ENCODE results near the gene ADARB2. TPM values are rescaled to one million over a fixed set of nuclear protein-coding genes. Genes with fewer than 3 reads are reported as not detected.

ADARB2 gene
- total and polyA plus RNA-seq, 8 donors: 0.34 to 24.7 (median 3.2) TPM

DNA sequence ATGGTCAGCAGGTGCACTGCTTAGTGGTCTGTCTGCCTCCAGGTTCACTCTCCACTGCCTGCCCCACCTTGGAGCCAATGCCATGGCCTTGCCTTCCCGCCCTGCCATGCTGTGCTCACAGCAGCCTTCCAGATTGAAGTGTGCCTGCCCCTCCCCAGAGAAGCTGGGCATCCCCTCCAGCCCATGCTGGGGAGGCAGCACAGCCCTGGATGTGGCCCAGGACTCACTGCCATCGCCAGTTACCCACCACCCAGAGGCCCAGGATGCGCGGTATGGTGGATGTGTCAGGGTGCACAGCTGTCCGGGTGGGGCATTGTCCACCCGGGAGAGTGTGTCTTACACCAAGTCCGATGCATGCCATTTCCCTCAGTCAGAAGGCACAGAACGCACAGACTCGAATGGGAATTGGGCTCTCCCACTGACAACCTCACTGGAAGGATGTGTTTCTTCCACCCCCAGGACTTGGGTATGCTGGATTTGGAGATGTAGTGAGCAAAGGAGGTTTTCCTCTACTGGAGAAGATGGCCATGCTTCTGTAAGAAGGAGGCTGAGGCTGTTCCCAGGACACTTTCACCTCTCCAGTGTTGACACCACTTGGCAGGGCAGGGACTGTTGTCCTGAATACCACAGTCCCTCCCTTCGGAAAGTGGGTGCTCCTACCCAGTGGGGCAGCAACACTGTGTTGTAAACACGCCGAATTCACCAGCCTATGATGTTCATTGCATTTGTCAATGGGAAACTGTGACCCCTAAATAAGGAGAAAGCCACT is 122.0 kb downstream of the ADARB2 start:
- DNase-seq (no peak), FAIRE-seq (no peak), ATAC-seq (no peak)
- no peaks in the 10 kb centered on the region for H3K4me1 ChIP-seq
- no peak overlapping the region for H3K27ac ChIP-seq
- H3K9me3 ChIP-seq: no peaks in the 10 kb centered on the region
- H3K36me3 ChIP-seq: no peaks in the 10 kb centered on the region
- intact Hi-C loops (cut with DNase I): no loop called here
- peaks cover 0 to 17% (median 0%) of the 10 kb centered on the region in 4 donors for H3K27me3 ChIP-seq
- TF ChIP-seq, protein P1, sequence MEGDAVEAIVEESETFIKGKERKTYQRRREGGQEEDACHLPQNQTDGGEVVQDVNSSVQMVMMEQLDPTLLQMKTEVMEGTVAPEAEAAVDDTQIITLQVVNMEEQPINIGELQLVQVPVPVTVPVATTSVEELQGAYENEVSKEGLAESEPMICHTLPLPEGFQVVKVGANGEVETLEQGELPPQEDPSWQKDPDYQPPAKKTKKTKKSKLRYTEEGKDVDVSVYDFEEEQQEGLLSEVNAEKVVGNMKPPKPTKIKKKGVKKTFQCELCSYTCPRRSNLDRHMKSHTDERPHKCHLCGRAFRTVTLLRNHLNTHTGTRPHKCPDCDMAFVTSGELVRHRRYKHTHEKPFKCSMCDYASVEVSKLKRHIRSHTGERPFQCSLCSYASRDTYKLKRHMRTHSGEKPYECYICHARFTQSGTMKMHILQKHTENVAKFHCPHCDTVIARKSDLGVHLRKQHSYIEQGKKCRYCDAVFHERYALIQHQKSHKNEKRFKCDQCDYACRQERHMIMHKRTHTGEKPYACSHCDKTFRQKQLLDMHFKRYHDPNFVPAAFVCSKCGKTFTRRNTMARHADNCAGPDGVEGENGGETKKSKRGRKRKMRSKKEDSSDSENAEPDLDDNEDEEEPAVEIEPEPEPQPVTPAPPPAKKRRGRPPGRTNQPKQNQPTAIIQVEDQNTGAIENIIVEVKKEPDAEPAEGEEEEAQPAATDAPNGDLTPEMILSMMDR (IDR thresholded peaks at IDR 0.05): no peak
- WGBS, 2 donors: 68 to 74% methylated on average over 12 of the region's 12 CpGs
- H3K4me3 ChIP-seq: no peak overlapping the region

DNA sequence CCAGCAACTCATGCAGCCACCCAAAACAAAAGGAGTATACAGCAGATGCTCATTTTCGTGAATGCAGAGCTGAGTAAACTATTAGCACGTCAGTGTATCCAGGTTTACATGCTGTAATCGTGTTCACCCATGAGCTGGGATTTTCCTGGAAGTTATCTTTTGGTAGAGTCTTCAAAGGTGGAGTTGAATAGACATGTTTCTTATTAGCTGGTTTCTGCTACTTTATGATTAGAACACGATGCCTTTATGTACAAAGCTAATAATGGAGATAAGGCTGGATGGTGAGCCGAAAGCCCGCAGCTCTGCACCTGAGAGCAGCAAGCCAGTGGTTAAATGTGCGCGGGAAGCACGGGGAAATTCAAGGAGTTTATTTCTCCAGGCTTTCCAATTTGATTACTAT is 123.8 kb downstream of the ADARB2 start:
- WGBS, 2 donors: 30 to 31% methylated on average over 9 of the region's 9 CpGs
- intact Hi-C loops (cut with DNase I): no loop called here
- no peak for FAIRE-seq

DNA sequence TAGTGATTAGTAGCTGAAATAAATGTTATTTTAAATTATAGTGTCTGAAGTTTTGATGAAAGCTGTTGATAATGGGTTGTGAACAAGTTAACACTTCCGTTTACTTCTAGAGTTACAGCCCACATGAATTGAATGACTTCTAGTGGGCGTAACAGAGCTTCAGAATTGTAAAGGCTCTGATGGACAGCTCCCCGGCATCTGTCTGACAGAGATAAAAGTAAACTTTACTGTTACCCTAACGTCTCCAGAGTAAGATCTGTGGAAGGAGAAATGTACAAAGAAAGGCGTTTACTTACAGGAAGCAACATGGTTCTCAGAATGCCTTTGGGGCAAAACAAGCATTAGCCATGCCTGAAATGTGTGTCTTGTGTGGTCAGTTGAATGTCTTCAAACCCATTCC is 124.4 kb downstream of the ADARB2 start:
- Histone ChIP-seq H3K4me3 (no peak overlapping the region), H3K27me3 (peaks cover 0 to 11% (median 0%) of the 10 kb centered on the region in 4 donors), H3K27ac (no peak overlapping the region), H3K9me3 (no peaks in the 10 kb centered on the region), H3K36me3 (no peaks in the 10 kb centered on the region), H3K4me1 (no peaks in the 10 kb centered on the region)
- DNase-seq: no peak
- WGBS, 2 donors: 41 to 46% methylated on average over 5 of the region's 5 CpGs
- TF ChIP-seq, protein P1 (IDR thresholded peaks at IDR 0.05): no peak
- ATAC-seq: no peak
- no peak for FAIRE-seq
- intact Hi-C loops (cut with DNase I): no loop called here

More for the DNA sequence above, 123.8 kb downstream of the ADARB2 start:
- TF ChIP-seq, protein P1 (IDR thresholded peaks at IDR 0.05): no peak
- Histone ChIP-seq H3K27ac (no peak overlapping the region), H3K4me3 (no peak overlapping the region), H3K36me3 (no peaks in the 10 kb centered on the region), H3K27me3 (peaks cover 0 to 11% (median 0%) of the 10 kb centered on the region in 4 donors), H3K4me1 (no peaks in the 10 kb centered on the region), H3K9me3 (no peaks in the 10 kb centered on the region)
- no peak for ATAC-seq
- DNase-seq: no peak

DNA sequence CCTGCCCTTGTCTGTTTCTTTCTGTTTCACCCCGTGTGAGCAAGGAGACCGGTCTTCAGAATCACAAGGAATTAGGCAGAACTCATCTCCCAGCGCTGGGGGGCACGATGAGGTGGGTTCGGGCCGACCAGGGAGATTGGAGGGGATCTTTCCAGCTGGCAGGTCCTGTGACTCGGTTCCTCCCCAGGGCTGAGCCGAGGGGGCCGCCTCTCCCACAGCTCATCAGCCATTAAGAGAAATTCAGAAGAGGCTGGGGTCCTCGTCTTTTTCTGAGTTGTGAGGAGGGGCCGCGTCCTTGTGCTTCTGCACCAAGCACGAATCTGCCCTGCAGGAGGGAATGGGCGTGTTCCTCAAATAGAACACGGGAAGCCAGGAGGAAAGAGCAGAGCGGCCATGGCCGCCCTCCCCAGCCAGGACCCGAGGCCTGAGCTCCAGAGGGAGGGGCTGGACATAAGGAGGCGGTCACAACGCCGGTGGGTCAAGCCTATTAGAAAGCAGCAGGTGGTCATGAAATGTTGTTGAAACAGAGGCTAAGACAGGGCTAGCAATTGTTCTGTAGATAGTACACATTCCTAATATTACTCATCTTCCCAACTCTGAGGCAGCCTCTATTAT is 125.3 kb downstream of the ADARB2 start:
- TF ChIP-seq, protein P1 (IDR thresholded peaks at IDR 0.05): no peak
- H3K4me3 ChIP-seq: no peak overlapping the region
- WGBS, 2 donors: 44 to 51% methylated on average over 21 of the region's 21 CpGs
- peaks cover 0 to 11% (median 0%) of the 10 kb centered on the region in 4 donors for H3K27me3 ChIP-seq
- H3K27ac ChIP-seq: no peak overlapping the region
- H3K9me3 ChIP-seq: no peaks in the 10 kb centered on the region
- no peaks in the 10 kb centered on the region for H3K4me1 ChIP-seq
- ATAC-seq: no peak
- DNase-seq: no peak
- FAIRE-seq: no peak
- no peaks in the 10 kb centered on the region for H3K36me3 ChIP-seq
- intact Hi-C loops (cut with DNase I): no loop called here
